HG02763 (cell line): Measurements from ENCODE around the gene FUT4.
"Not testable (repeated sequence)": the region's sequence is repeated elsewhere in the genome, so short reads cannot be mapped to it uniquely, and the experiment has no call there.

Experiments used
- ATAC-seq: cut with Tn5 transposase; IDR thresholded peaks from one replicate; pipeline ENCODE4 v1.9.1; 2021; ENCODE audit warnings: mild to moderate bottlenecking, moderate library complexity; ENCODE audit not compliant: unreplicated experiment

Gene FUT4

DNA sequence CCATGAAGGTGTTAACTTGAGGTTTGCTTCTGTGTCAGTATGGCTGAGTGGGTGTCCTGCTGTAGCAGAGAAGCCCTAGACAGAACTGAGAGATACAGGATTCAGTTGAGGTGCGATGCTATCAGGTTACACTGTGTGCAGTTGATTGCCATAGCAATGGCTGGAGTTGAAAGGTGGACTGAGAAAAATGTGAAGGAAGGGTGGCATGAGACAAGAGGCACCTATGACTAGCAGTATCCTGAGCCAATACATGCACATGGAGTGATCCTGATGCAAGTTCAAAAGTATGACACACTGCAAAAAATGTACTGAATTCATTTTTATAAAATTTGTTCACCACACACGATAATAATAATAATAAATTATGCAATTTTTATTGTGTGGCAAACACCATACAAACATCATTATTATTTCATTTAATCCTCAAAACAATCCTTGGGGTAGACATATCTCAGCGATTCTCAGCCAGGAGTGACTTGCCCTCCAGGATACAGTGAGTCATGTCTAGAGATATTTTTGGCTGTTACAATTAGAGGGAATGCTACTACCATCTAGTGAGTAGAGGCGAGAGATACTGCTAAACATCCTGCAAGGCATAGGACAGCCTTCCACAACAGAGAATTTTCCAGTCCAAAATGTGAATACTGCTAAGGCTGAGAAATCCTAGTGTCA lies 19.6 kb downstream of the FUT4 start:
- ATAC-seq, result no peak

DNA sequence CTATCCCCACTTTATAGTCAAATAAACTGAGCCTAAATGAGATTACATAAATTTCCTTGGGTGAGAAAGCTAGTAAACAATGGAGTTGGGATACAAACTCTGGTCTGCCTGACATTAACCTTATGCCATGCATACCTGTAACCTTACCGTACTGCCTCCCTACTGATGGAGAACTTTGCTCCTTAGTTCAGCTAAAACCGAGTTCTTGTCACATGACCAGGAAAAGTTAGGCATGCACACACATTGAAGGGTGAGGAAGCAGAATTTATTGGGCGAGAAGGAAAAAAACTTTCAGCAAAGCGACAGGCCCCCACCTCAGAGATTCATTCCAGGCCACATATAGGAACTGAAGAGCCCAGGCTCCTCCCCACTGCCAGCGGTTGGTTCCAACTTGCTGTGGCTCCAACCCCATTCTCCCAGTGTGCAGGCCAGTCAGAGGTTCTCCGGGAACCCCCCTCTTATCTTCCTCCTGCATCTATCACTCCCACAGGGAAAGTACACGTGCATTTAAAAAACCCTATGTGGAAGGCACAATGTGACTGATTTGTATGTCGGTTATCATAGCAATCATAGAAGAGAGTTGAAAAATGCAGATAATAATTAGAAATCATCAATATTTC lies 20.2 kb downstream of the FUT4 start:
- no peak for ATAC-seq

DNA sequence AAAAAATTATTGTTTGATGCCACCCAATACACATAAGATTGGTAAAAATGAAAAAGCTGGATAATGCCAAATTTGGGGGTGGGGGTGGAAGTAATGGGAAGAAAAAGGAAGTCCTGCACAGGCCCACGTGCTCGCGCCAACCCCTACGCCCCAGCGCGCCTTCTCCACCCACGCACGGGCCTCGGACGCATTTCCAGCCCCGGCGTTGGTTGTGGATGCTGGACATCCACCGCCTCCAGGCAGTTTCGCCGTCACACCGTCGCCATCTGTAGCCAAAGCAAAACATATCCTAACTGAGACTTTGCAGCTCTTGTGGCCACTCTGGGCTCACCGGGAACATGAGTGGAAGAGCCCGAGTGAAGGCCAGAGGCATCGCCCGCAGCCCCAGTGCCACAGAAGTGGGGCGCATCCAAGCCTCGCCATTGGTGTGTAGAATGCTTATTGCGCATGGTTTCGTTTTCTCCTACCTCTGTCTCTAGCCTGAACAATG lies 23.5 kb downstream of the FUT4 start, which contains the start of gene PIWIL4:
Gene PIWIL4, plus strand, starts transcription at position 188 of the 490 bp plus-strand sequence. Its CDS starts 151 bp downstream, at position 339.
- no peak for ATAC-seq

DNA sequence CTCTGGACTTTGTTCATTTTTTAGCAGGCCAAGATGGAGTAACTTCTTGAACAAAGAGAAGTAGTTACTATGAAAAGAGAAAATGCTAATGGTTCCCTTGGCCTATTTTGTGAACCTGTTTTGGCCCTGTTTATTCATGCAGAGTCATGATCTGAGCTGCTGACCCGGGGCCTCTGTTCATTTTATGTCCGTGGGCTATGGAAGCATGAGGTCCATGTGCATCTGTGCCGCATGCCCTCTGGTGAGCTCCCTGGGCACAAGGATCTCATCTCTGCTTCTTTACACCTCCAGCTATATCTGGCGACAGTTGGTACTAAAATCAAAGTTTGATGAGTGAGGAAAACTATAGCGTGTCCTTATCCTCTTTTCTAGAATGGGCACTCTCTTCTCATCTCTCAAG lies 24.5 kb downstream of the FUT4 start:
- no peak for ATAC-seq

DNA sequence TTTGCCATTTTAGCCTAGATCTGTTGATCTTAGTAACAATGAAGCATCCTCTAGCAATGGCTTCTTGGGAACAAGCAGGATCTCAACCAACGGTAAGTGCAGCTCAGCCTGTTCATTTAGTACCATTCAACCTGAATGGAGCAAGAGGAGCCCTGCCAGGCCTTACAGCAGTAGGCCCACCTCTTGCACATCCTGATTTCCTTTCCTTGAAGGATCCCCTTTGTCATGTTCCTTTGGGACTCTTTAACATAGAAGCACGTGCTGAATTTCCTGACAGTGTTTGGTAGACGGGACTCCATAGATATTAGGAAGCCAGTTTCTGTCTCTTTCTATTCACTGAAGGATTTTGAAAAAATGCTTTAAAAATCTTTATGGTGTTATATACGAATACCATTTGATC lies 25.0 kb downstream of the FUT4 start:
- ATAC-seq, result no peak

DNA sequence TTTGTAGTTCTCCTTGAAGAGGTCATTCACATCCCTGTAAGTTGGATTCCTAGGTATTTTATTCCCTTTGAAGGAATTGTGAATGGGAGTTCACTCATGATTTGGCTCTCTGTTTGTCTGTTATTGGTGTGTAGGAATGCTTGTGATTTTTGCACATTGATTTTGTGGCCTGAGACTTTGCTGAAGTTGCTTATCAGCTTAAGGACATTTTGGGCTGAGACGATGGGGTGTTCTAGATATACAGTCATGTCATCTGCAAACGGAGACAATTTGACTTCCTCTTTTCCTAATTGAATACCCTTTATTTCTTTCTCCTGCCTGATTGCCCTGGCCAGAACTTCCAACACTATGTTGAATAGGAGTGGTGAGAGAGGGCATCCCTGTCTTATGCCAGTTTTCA lies 29.3 kb downstream of the FUT4 start:
- ATAC-seq, result not testable (repeated sequence)

DNA sequence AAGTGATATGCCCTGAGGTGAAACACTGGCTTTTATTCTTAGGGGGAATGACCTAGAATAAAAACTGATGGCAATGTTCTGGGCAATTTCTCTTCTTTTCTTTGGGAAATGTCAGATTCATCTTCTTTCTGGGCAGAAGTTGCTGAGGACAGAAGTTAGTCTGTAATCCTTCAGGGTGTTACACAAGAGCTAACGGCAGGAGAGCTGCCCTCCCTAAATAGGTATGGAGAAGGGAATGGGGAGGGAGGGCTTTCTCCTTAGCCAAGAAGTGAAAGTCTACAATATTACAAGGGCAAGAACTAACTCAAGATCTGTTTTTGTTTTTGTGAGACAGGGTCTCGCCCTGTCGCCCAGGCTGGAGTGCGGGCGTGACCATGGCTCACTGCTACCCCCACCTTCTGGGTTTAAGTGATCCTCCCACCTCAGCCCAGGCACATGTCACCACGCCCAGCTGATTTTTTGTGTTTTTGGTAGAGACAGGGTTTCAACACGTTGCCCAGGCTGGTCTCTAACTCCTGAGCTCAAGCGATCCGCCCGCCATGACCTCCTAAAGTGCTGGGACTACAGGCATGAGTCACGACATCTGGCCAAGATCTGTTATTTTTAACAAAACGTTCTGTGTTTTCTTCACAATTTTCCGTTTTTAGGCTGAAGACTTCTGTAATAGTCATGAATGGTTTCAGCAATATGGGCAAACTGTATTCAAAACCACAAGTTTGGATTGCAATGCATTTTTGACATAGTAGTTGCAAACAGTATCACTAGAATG lies 30.7 kb downstream of the FUT4 start:
- no peak for ATAC-seq

DNA sequence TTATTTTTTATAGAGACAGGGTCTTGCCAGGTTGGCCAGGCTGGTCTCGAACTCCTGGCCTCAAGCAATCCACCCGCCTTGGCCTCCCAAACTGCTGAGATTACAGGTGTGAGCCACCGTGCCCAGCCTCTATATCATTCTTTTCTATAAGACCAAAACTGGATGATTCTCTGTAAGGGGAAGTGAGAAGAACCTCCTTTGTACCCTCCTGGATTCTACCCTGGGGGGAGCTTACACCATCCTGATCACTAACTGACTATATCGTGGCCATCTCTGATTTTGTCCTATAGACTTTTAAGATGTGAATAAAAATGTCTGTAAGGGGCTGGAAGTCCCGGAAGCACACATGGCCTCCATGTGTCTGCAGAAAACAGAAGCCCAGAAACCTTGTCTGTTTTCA lies 32.6 kb downstream of the FUT4 start:
- ATAC-seq, result no peak

DNA sequence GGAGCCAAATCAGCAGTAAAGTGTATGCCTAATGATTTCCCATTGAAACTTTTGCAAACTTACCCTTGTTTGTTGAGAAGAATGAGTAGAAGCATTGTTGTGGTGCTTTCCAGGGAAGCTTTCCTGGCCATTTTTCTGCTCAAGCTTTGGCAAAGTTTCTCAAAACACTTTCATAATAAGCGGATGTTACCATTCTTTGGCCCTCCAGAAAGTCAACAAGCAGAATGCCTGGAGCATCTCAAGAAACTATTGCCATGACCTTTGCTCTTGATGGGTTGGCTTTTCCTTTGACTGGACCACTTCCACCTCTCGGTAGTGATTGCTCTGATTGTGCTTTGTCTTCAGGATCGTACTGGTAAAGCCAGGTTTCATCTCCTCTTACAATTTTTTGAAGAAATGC lies 34.1 kb downstream of the FUT4 start:
- ATAC-seq, result no peak

DNA sequence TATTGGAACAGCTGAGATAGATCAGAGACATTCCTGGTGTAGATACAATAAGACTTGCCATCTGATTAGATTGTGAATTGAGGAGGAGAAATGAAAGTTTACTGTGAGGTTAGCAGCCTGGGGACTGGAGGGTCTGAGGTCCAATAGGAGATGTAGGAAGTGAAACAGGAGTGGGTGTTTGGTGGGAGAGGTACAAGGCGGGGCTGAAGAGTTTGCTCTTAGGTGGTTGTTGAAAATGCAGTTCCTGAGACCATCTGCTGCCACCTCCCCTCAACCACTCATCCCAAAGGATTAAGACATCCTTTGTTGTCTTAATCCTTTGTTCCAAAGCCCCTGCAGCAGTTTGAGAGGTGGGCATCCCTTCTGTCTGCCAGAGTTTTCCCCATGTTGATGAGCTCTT lies 38.2 kb downstream of the FUT4 start:
- no peak for ATAC-seq

DNA sequence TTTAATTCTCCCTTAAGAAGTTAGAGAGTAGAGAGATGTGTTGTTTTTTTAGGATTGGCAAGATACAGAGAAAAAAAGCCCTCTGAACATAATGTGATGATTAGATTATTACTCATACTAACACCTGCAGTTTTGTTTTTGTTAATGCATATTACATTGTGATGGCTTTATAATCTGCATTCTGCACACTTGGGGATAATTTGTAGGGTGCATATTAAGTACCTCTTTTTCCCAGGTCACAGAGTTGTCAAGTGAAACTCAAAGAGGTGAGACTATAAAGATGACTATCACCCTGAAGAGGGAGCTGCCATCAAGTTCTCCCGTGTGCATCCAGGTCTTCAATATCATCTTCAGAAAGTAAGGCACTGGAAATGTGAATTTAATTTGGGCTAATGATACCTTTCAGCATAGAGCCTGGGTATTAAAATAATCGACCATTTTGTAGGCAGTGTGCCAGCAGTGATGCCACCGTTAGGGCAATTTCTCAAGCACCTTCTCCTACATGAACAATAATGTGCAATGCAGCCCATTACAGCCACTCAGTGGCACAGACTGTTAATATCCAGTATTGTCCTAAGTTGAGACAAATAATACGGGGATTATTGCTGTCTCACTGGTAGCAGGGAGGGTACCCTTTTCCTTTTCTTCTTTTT lies 39.6 kb downstream of the FUT4 start:
- ATAC-seq, result no peak

DNA sequence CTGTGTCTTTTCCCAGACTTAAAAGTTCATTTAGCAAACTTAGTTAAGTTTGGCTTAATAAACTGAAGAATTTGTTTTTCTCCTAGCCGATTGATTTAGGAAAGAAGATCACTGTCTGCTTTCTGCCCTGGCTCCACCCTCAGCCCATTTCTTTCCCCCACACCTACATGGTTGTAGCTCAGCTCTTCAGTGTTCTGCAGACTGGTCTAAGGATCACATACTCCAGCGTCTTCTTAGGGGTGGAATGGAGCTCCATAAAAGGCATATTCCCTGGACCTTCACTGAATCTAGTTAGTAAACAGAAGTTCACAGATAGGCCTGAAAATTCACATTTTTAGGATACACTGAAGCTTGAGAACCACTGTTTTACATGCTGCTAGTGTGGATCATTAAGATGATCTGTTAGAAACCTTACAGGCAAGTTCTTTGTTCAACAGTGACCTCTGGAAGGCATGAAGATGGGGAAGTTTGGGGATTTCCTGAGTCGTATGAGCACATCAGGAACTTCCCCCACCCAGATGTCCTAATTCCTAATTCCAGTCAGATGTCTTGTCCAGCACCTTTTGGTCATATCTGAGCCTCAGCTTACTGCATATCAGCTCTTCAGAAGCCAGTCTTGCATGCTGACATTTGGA lies 40.3 kb downstream of the FUT4 start:
- ATAC-seq, result peak; percentile 49

DNA sequence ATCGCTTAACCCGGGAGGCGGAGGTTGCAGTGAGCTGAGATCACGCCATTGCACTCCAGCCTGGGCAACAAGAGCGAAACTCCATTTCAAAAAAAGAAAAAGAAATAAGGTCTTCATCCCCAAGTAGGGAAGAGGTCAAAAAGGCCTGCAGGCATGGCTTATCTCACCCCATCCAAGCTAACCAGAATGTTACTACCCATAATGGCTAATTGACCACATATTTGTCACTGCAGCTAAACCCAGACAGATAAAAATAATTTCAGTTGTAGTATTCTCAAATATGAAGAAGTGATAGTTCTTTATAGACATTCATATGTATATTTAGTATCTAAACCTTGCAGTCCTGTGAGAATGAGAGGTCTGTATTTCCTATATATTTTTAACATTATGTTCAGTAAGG lies 41.3 kb downstream of the FUT4 start:
- no peak for ATAC-seq

DNA sequence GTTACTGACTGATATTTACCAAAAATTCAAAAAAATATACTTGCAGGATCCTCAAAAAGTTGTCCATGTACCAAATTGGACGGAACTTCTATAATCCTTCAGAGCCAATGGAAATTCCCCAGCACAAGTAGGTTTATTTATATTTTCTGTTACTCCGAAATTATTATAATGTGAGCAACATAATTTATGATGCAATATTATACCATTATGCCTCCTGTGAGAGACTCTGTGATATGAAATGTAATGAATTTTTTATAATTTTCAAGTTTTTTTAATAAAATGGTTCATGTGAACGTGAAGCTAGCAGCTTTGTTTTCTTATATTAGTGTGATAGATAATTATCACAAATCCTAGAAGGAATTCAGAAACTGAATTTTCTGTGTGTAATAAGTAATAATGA lies 41.7 kb downstream of the FUT4 start:
- no peak for ATAC-seq

DNA sequence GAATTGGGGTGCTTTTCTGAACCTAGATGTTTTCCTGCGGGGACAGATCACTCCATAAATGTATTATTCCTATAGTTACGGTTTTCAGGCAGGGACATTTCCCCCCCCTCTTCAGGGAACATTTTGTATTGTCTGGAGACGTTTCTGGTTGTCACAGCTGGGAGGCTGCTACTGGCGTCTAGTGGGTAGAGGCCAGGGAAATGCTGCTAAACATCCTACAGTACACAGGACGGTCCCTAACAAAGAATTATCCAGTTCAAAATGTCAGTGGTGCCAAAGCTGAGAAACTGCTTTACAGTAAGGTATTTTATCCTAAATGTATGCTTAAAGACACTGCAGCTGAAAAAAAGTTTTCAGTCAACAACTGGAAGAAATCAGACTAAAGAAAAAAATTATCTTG lies 42.8 kb downstream of the FUT4 start:
- ATAC-seq, result no peak

DNA sequence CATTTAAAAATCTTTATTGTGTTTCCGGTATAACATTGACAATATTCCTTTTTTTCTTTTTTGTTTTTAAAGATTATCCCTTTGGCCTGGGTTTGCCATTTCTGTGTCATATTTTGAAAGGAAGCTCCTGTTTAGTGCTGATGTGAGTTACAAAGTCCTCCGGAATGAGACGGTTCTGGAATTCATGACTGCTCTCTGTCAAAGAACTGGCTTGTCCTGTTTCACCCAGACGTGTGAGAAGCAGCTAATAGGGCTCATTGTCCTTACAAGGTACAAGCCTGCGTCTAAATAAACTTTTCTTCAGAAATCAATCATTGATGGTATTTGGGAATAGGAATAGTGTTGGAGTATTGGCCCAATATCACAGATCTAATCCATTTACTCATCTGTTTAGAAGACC lies 43.3 kb downstream of the FUT4 start:
- no peak for ATAC-seq

DNA sequence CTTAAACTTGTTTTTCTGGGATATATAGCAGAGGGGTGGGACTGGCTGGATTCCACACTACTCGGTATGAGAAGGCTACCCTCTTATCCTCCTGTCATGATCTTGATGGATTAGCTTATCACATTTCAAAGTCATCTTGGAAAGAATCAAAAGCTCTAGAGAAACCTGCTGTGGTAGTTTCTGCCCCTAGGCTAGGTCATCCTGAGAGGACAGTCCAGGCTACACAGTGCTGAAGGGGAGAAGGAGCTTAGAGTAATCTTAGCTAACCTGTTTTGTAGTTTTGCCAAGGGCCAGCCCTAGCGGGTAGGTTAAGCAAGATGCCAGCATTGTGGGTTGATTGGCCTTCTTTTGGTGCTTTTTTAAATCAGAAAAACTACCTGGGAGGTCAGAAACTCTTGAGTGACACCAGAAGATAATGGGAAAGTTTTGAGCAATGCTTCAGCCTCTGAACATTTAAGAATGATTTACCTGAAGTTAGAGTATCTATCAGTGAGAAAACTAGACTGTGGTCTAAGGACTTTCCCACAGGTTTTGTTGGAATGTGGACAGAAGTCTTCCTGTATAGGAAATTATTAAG lies 44.7 kb downstream of the FUT4 start:
- no peak for ATAC-seq

DNA sequence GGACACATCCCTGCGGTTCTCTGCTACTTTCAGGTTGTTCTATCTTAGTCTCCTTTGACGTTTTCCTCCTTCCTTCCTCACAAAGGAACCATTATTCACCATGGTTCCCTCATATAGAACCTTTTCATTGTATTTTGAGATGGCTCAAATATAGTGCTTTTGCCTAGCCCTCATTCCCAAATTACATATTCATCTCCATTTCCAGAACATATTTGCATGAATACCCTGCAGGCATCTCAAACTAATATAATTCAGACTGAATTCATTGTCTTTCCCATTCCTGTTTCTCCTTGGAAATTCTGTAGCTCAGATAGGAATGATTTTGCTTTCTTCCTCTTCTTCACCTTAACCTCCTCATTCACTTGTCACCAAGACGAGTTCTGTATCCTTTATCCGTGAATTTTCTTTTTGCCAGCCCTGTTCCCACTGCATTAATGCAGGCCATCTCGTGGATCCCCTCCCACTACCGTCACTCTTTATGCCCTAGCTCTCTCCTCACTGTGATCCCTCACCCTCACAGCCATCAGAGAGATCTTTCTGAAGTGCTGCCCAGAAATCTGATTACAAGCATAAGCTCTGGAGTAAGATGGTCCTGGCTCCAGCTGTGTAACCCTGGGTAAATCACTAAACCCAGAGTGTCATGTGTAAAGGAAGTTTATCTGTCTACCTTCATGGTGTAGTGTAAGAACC lies 46.8 kb downstream of the FUT4 start:
- ATAC-seq, result no peak

DNA sequence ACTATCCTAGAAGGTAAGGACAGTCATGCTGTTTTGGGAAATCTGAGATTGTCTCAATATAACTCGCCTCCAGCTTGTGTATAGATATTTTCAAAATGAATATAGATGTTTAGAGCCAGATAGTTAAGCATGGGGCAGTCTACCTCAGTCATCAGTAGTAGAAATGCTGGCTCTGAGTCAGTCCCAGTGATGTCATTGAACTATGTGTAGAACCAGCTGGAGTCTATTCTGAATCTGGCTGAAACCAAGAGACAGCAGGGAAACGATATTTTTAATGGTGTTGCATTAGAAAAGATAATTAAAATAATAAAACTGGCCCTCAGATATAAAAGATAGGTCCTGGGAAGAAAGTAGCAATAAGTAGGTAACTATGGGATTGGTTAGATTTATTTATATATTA lies 49.3 kb downstream of the FUT4 start:
- ATAC-seq, result peak; percentile 69

DNA sequence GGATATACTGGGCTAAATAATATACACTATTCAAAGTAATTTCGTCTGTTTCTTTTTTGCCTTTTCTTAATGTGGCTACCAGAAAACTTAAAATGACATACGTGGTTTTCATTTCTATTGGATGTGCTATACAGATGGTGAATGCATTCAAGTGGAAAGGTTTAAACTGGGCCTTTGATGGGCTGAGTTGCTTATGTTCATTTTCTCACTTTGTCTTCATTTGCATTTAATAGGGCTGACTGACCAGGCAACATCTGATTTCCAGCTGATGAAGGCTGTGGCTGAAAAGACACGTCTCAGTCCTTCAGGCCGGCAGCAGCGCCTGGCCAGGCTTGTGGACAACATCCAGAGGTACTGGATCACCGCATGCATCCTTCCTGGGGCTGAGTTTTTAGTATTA lies 51.4 kb downstream of the FUT4 start:
- peak; percentile 53 for ATAC-seq
